CD4-positive, alpha-beta T cell treated with Interleukin-17A for 1 hour (primary cell): ENCODE results near the gene AFF3.

ENCODE experiments used
- DNase-seq: peaks from one replicate; pipeline ENCODE4 v3.0.0-alpha.2; 2020

Gene AFF3

GRCh38 chr2:99648906-99649789, 493.2 kb downstream of the AFF3 start:
- no peak for DNase-seq

DNA sequence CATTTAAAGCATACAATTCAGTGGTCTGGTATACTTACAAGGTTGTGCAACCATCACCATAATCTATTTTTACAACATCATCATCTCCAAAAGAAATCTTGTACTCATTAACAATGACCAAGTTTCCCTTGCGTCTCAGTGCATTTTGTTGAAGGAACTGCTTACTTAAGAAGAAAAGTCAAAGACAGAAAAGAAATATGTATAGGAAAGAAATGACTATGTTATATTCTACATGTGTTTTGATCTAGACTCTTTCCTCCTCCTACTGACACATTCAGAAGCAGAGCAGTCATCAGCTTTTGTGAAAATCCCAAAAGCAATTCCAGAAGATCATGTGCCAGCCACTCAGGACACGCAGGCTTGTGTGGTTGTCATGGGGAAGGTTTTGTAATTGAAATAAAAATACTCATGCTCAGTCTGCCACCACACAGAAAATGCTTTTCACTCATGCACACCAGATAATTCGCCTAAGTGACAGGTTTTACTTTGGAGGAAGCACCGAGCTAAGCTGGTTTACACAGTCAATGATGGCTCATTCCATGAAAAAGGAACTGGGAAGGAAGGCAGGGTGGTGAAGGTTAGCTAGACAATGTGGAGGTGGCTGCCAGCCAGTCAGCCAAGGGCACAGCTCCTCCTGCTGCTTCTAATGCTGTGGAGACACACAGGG, 494.1 kb downstream of the AFF3 start:
- DNase-seq: no peak

DNA sequence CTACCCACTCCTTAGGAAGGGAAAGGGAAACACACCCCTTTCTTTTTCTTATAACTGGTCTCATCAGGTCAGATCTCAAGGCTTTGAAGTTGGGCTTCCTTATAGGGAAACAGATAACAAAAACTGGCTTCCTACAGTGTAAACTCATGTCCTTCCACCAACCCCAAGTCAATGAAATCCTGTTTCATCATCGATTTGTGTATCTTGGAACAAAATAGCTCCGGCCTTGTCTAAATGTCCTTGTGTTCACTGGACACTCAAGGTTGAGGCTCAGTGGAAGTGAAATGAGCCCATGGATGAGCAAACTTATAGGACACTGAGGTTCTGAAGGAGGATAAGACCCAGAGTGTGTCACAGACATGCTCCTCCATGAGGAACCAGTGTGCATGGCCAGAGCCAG, 496.4 kb downstream of the AFF3 start:
- no peak for DNase-seq

GRCh38 chr2:99644419-99644787, 498.0 kb downstream of the AFF3 start:
- no peak for DNase-seq

- DNase-seq: no peak
Observed at GRCh38 chr2:99643787-99644418, 498.5 kb downstream of the AFF3 start.

DNA sequence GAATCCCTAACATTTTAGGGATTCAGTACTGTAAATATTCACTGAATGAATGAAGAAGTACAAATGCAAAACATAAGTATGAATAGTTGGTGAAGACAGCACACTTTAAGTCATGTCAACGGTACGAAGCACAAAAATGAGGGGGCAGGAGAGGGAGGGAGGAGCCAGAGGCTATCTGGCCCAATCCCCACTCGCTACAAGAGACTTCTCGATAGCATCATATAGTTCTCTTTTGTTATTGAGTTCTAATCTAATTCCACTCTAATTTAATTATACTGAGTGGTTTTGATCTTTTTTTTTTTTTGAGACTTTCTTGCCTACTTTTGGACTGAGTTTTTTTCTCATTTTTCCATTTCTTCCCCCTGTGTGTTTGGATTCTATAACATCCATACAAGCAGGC, 500.4 kb downstream of the AFF3 start:
- no peak for DNase-seq

GRCh38 chr2:99640635-99641151, 501.7 kb downstream of the AFF3 start:
- DNase-seq: no peak

DNA sequence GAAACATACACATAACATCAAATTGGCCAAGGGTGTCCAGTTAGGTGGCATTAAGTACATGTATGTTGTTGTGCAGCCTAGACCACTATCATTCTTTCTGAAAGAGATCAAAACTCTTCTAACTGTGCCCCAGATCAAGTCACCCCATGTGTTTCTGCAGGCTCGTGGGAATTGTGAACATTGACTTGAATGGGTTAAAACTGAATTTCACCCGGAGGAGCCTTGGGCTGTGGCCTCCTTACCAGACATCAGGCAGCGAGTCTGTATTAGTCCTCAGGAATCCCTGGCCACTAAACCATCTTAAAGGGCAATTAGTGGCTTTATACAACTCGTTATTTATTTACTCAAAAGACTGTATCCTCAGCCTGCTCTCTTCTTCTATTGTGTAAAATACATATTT, 503.6 kb downstream of the AFF3 start:
- no peak for DNase-seq

GRCh38 chr2:99637159-99637697, 505.2 kb downstream of the AFF3 start:
- DNase-seq: no peak

GRCh38 chr2:99636144-99637034, 506.0 kb downstream of the AFF3 start:
- DNase-seq: no peak

GRCh38 chr2:99635710-99636109, 506.7 kb downstream of the AFF3 start:
- DNase-seq: no peak

DNA sequence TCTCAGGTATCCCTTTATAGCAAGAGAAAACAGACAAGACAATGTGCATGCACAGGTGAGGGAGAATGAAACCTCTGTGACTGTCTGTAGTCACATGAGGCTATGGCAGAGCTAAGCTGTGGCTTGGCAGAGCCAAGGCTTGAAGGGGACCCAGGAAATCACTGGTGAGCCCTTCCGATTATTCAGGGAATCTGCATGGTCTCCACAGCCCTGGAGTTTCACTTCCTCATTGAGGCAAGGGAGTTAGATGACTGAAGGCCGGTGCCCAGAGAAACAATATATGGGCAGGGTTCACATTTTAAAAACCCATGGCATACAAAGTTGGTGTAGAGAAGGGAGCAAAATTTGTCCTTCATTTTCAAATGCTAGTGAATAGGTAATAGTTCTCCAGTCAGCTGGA, 508.2 kb downstream of the AFF3 start:
- DNase-seq: no peak

GRCh38 chr2:99631700-99632099, 510.7 kb downstream of the AFF3 start:
- no peak for DNase-seq

GRCh38 chr2:99629320-99629719, 513.1 kb downstream of the AFF3 start:
- DNase-seq: no peak

- DNase-seq: no peak
Observed at GRCh38 chr2:99626158-99626557, 516.2 kb downstream of the AFF3 start.

- no peak for DNase-seq
Observed at GRCh38 chr2:99624677-99625076, 517.7 kb downstream of the AFF3 start.

DNA sequence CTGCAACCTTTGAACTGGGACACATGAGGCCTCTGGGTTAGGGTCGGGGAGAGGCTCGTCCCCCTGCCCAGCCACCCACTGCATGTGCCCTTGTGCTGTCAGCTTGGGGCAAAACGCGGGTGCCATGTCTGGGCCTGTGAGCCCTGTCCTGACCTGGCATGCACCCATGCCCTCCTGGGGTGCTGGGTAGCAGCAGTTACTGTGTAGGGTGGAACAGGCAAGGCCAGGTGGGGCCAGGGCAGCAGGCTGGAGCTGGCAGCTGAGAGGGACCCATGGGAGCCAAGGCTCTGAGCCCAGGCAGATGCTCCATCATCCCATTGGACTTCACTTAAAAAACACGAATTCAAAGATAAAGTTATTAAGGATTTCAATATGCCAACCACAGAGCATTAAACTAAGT, 518.8 kb downstream of the AFF3 start:
- no peak for DNase-seq

GRCh38 chr2:99623035-99623434, 519.4 kb downstream of the AFF3 start:
- no peak for DNase-seq

- no peak for DNase-seq
Observed at GRCh38 chr2:99622534-99622933, 519.9 kb downstream of the AFF3 start.

- no peak for DNase-seq
Observed at GRCh38 chr2:99621774-99622173, 520.6 kb downstream of the AFF3 start.

DNA sequence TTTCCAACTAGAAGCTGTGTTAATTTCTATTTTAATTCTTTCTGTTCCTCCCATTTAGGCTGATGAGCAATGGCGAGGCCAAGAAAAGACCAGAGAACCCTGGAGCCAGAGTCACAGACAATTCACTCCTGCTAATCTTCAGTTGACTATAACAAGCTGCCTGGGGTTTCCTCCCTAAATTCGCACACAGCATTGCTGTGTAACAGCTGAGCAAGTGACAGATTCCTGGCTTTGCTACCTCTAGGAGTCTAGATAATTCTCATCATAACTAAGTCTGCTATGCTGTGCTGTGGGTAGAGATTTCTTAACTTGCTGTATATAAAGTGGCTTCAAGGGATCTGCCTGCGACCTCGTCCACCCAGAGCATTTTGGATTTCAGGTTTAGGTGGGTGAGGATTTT, 521.3 kb downstream of the AFF3 start:
- DNase-seq: no peak

- no peak for DNase-seq
Observed at GRCh38 chr2:99619151-99619550, 523.2 kb downstream of the AFF3 start.
